Measurements from ENCODE around the gene PSMB7. TPM values are rescaled to one million over a fixed set of nuclear protein-coding genes. Genes with fewer than 3 reads are reported as not detected.

PSMB7 gene
- total RNA-seq, 3 donors from 2014 or later, result 157 to 206 (median 162) TPM

- intact Hi-C loops (cut with DNase I; ENCODE audit: low total_unique reads), result no loop called here
- H3K36me3 ChIP-seq, result no peaks in the 10 kb centered on the region
- H3K4me1 ChIP-seq, result no peaks in the 10 kb centered on the region
- H3K9me3 ChIP-seq, result no peaks in the 10 kb centered on the region
- no peaks in the 10 kb centered on the region for H3K27me3 ChIP-seq
- H3K4me3 ChIP-seq, result no peak overlapping the region
- TF ChIP-seq POLR2AphosphoS5 (IDR thresholded peaks at IDR 0.05) (no peak), POLR2A (IDR thresholded peaks at IDR 0.05) (no peak)
- H3K27ac ChIP-seq, result no peak overlapping the region
- DNase-seq (ENCODE audit: low spot score in 2 of 2), result no peak
Measured at GRCh38 chr9:124370896-124371582, 44.2 kb downstream of the PSMB7 start.

- no peak for DNase-seq (ENCODE audit: low spot score in 2 of 2)
- TF ChIP-seq POLR2A (IDR thresholded peaks at IDR 0.05), result no peak
- no peak for TF ChIP-seq POLR2AphosphoS5 (IDR thresholded peaks at IDR 0.05)
- TF ChIP-seq CTCF (IDR thresholded peaks at IDR 0.05), result no peak
- H3K9me3 ChIP-seq, result no peaks in the 10 kb centered on the region
Measured at GRCh38 chr9:124369231-124369797, 45.9 kb downstream of the PSMB7 start.

GRCh38 chr9:124368692-124369091 lies 46.5 kb downstream of the PSMB7 start:
- no peak for DNase-seq (ENCODE audit: low spot score in 2 of 2)
- no peaks in the 10 kb centered on the region for H3K36me3 ChIP-seq
- intact Hi-C loops (cut with DNase I; ENCODE audit: low total_unique reads), result no loop called here
- H3K4me1 ChIP-seq, result no peaks in the 10 kb centered on the region
- H3K4me3 ChIP-seq, result no peak overlapping the region
- no peak for TF ChIP-seq CTCF (IDR thresholded peaks at IDR 0.05)
- TF ChIP-seq POLR2A (IDR thresholded peaks at IDR 0.05), result no peak
- TF ChIP-seq POLR2AphosphoS5 (IDR thresholded peaks at IDR 0.05), result no peak
- H3K27me3 ChIP-seq, result no peaks in the 10 kb centered on the region
- H3K27ac ChIP-seq, result no peak overlapping the region
- no peaks in the 10 kb centered on the region for H3K9me3 ChIP-seq

More at GRCh38 chr9:124369231-124369797, 45.9 kb downstream of the PSMB7 start:
- no peaks in the 10 kb centered on the region for H3K4me1 ChIP-seq
- H3K36me3 ChIP-seq, result no peaks in the 10 kb centered on the region
- no peak overlapping the region for H3K4me3 ChIP-seq
- H3K27ac ChIP-seq, result no peak overlapping the region
- no peaks in the 10 kb centered on the region for H3K27me3 ChIP-seq
- intact Hi-C loops (cut with DNase I; ENCODE audit: low total_unique reads), result no loop called here

GRCh38 chr9:124366476-124367220 lies 48.6 kb downstream of the PSMB7 start:
- H3K27ac ChIP-seq, result no peak overlapping the region
- no peak for DNase-seq (ENCODE audit: low spot score in 2 of 2)
- no peak overlapping the region for H3K4me3 ChIP-seq
- no peaks in the 10 kb centered on the region for H3K36me3 ChIP-seq
- intact Hi-C loops (cut with DNase I; ENCODE audit: low total_unique reads), result no loop called here
- no peaks in the 10 kb centered on the region for H3K4me1 ChIP-seq
- H3K27me3 ChIP-seq, result no peaks in the 10 kb centered on the region
- TF ChIP-seq CTCF (IDR thresholded peaks at IDR 0.05) (no peak), POLR2A (IDR thresholded peaks at IDR 0.05) (no peak), POLR2AphosphoS5 (IDR thresholded peaks at IDR 0.05) (no peak)
- H3K9me3 ChIP-seq, result no peaks in the 10 kb centered on the region

- intact Hi-C loops (cut with DNase I; ENCODE audit: low total_unique reads), result no loop called here
Measured at GRCh38 chr9:124365036-124365435, 50.2 kb downstream of the PSMB7 start.

More at GRCh38 chr9:124365036-124365435, 50.2 kb downstream of the PSMB7 start:
- H3K9me3 ChIP-seq, result no peaks in the 10 kb centered on the region
- H3K27me3 ChIP-seq, result no peaks in the 10 kb centered on the region
- no peak overlapping the region for H3K4me3 ChIP-seq
- no peak for TF ChIP-seq POLR2A (IDR thresholded peaks at IDR 0.05)
- no peak for TF ChIP-seq POLR2AphosphoS5 (IDR thresholded peaks at IDR 0.05)
- TF ChIP-seq CTCF (IDR thresholded peaks at IDR 0.05), result no peak
- no peaks in the 10 kb centered on the region for H3K36me3 ChIP-seq
- H3K4me1 ChIP-seq, result no peaks in the 10 kb centered on the region
- DNase-seq (ENCODE audit: low spot score in 2 of 2), result no peak
- H3K27ac ChIP-seq, result no peak overlapping the region
